ENCODE measurements around the gene STEAP2.

Gene STEAP2

GRCh38 chr7:90270431-90271178, 59.1 kb downstream of the STEAP2 start:
- no peak for DNase-seq (ENCODE audit: low read depth in 2 of 2)

GRCh38 chr7:90271753-90272152, 60.2 kb downstream of the STEAP2 start:
- no peak for DNase-seq (ENCODE audit: low read depth in 2 of 2)

DNA sequence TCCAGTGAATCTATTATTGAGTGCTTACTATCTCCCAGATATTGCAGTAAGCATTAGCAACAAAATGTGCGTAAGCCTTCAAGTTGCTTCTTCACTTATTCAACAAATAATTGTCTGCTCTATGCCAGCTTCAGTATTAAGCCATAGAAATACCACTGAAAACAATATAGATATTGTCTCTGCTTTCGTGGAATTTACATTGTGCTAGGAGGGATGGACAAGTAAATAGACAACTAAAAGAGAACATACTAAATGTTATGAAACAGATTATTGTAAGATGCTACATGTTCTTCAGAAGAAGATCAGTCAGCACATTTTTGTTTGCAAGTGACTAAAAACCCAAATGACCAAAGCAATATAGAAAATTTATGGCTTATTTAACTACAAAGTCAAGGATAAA, 60.7 kb downstream of the STEAP2 start:
- no peak for DNase-seq (ENCODE audit: low read depth in 2 of 2)

DNA sequence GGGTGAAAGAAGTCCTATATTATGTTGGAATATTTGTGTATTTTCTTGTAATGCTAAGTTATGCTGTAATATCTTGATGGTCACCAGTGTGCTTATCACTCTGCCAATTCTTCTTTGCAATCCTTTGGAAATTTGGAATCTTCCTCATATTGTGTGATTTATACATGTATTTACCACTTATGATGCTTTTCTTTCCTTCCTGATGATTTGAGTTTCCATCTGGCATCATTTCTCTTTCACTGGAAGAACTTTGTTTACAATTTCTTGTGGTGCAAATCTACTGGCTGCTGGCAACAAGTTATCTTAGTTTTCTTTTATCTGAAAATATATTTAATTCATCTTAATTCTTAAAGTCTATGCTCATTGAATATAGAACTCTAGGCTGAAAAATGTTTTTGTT, 62.6 kb downstream of the STEAP2 start:
- no peak for DNase-seq (ENCODE audit: low read depth in 2 of 2)

GRCh38 chr7:90276033-90276728, 64.6 kb downstream of the STEAP2 start:
- DNase-seq (ENCODE audit: low read depth in 2 of 2), result no peak
